Keratinocyte (primary cell): ENCODE measurements around the gene PAN2. TPM values are rescaled to one million over a fixed set of nuclear protein-coding genes. Genes with fewer than 3 reads are reported as not detected.

Source experiments
- DNase-seq: peaks from one replicate; pipeline ENCODE4 v3.0.0-alpha.2; 2011; ENCODE audit warnings: low read depth, missing footprints, low spot score
- FAIRE-seq: peaks from 2 replicates; lab custom pipeline; 2011; peaks lifted over from hg19 to GRCh38; lab: Jason Lieb, UNC
- H2AFZ ChIP-seq: 2 replicates; pipeline ENCODE4 v1.6.0; 2012; ENCODE audit warnings: low read length, control low read depth, inconsistent platforms; ENCODE audit not compliant: control insufficient read depth
- H3K27ac ChIP-seq: 2 replicates; pipeline ENCODE4 v1.5.1; 2011; ENCODE audit warnings: low read length; ENCODE audit not compliant: control insufficient read depth, insufficient read depth
- H3K27me3 ChIP-seq: 3 replicates; pipeline ENCODE4 v1.6.0; 2011; ENCODE audit warnings: low read length; ENCODE audit not compliant: control insufficient read depth, insufficient read depth; ENCODE audit errors: extremely low read depth
- H3K36me3 ChIP-seq, 2 experiments: 2 replicates in 1 of 2; 3 replicates in 1 of 2; pipeline ENCODE4 v1.5.1; 2011; ENCODE audit warnings: low read length in 2 of 2, mild to moderate bottlenecking in 1 of 2; ENCODE audit not compliant: control insufficient read depth in 2 of 2, insufficient read depth in 2 of 2; ENCODE audit errors: extremely low read depth in 1 of 2
- H3K4me1 ChIP-seq: 3 replicates; pipeline ENCODE4 v1.5.1; 2011; ENCODE audit warnings: low read length; ENCODE audit not compliant: control insufficient read depth, insufficient read depth; ENCODE audit errors: extremely low read depth
- H3K4me2 ChIP-seq: 3 replicates; pipeline ENCODE4 v1.6.0; 2011; ENCODE audit warnings: low read depth, low read length; ENCODE audit not compliant: control insufficient read depth, insufficient read depth; ENCODE audit errors: extremely low read depth
- H3K4me3 ChIP-seq, 3 experiments: fragments of 200-600 bp in 1 of 3; sonication (generic) in 1 of 3; 2 replicates in 2 of 3; 3 replicates in 1 of 3; pipeline ENCODE4 v1.5.1; 2011 to 2016; ENCODE audit warnings: low read length in 3 of 3, mild to moderate bottlenecking in 3 of 3, control low read depth in 2 of 3, inconsistent platforms in 1 of 3, low read depth in 1 of 3, mixed read lengths in 1 of 3, mixed run types in 1 of 3, moderate library complexity in 1 of 3; ENCODE audit not compliant: control insufficient read depth in 2 of 3, insufficient read depth in 2 of 3; ENCODE audit errors: extremely low read depth in 1 of 3
- H3K79me2 ChIP-seq: 2 replicates; pipeline ENCODE4 v1.6.0; 2012; ENCODE audit warnings: low read length; ENCODE audit not compliant: control insufficient read depth, insufficient read depth
- H3K9ac ChIP-seq: 3 replicates; pipeline ENCODE4 v1.6.0; 2011; ENCODE audit warnings: low read length; ENCODE audit not compliant: control insufficient read depth, insufficient read depth; ENCODE audit errors: extremely low read depth
- H3K9me1 ChIP-seq: 3 replicates; pipeline ENCODE4 v1.6.0; 2011; ENCODE audit warnings: low read length; ENCODE audit not compliant: control insufficient read depth, insufficient read depth; ENCODE audit errors: extremely low read depth
- H3K9me3 ChIP-seq: 2 replicates; pipeline ENCODE4 v1.5.1; 2012; ENCODE audit warnings: low read depth, low read length; ENCODE audit not compliant: control insufficient read depth
- H4K20me1 ChIP-seq: 3 replicates; pipeline ENCODE4 v1.6.0; 2011; ENCODE audit warnings: low read length; ENCODE audit not compliant: control insufficient read depth, insufficient read depth; ENCODE audit errors: extremely low read depth
- CTCF ChIP-seq, 3 experiments: IDR thresholded peaks in 1 of 3; conservative IDR thresholded peaks in 1 of 3; optimal IDR thresholded peaks in 1 of 3; 2 replicates in 2 of 3; 3 replicates in 1 of 3; pipeline versions ENCODE3 to v1.5.1; 2011; ENCODE audit warnings: low read length in 3 of 3, mild to moderate bottlenecking in 3 of 3, moderate library complexity in 2 of 3, control low read depth in 1 of 3, inconsistent platforms in 1 of 3; ENCODE audit not compliant: insufficient read depth in 2 of 3; ENCODE audit errors: extremely low read depth in 1 of 3
- EZH2 ChIP-seq: IDR thresholded peaks from one replicate; pipeline ENCODE4 v1.6.1; 2012; ENCODE audit warnings: inconsistent platforms, mild to moderate bottlenecking, low read length, moderate library complexity
- dilution Hi-C: fragments of 300-500 bp; cut with MboI; formaldehyde crosslinking; loops from one replicate; pipeline ENCODE4 v1.7.0; 2020; ENCODE audit warnings: low sequenced_read_pairs; ENCODE audit not compliant: extremely low pct_ligation_motif_present
- polyA plus RNA-seq, 5 experiments: library from polyadenylated mRNA; depleted of rRNA in 3 of 5; stranded (reverse) in 3 of 5; stranded (forward) in 1 of 5; unstranded in 1 of 5; fragments of >200 nt; gene quantifications; 1 replicate in 1 of 5; 2 replicates in 3 of 5; 3 replicates in 1 of 5; pipeline versions ENCODE4 v1.2.1 to v1.2.3, GENCODE V29; 2011 to 2012; ENCODE audit warnings: missing spikeins in 2 of 5, low read depth in 1 of 5, low replicate concordance in 1 of 5

Gene PAN2
- polyA plus RNA-seq, 1 donor (not counting 4 experiments of a cell fraction or from before 2014, with no cell fraction given), result 26.3 TPM

- Histone ChIP-seq H3K27me3 (no peaks in the 10 kb centered on the region), H3K9me1 (no peaks in the 10 kb centered on the region), H3K4me3 (no peak overlapping the region), H3K4me1 (peaks cover 12% of the 10 kb centered on the region), H3K27ac (no peak overlapping the region), H3K79me2 (peaks cover 5% of the 10 kb centered on the region), H4K20me1 (no peaks in the 10 kb centered on the region), H3K36me3 (peaks cover 8 to 13% of the 10 kb centered on the region in 2 experiments), H3K9ac (no peak overlapping the region), H3K9me3 (no peaks in the 10 kb centered on the region), H2AFZ (no peak overlapping the region), H3K4me2 (no peak overlapping the region)
- dilution Hi-C loops, result no loop called here
- no peak for FAIRE-seq
- TF ChIP-seq EZH2, result no peak
- no peak for TF ChIP-seq CTCF (optimal IDR thresholded peaks at IDR 0.05 in 1 of 3, IDR thresholded peaks at IDR 0.05 in 1 of 3, conservative IDR thresholded peaks at IDR 0.05 in 1 of 3; ENCODE audit: extremely low read depth in 1 of 3, insufficient read depth in 2 of 3, low read length in 3 of 3)
- no peak for DNase-seq
Observed at GRCh38 chr12:56304276-56304675, 29.5 kb downstream of the PAN2 start.

GRCh38 chr12:56300644-56301464 is 32.9 kb downstream of the PAN2 start:
- Histone ChIP-seq H3K9me1 (no peaks in the 10 kb centered on the region), H3K79me2 (peaks cover 40% of the 10 kb centered on the region), H3K27me3 (no peaks in the 10 kb centered on the region), H2AFZ (peak overlapping the region; percentile 75), H3K4me2 (peak overlapping the region; percentile 100), H3K36me3 (peaks cover 6 to 12% of the 10 kb centered on the region in 2 experiments), H4K20me1 (no peaks in the 10 kb centered on the region), H3K27ac (peak overlapping the region; percentile 88), H3K9ac (peak overlapping the region; percentile 96), H3K9me3 (no peaks in the 10 kb centered on the region), H3K4me3 (peak overlapping the region; percentile 72 to 81 (median 78)), H3K4me1 (peaks cover 21% of the 10 kb centered on the region)
- FAIRE-seq (no peak), DNase-seq (no peak)
- TF ChIP-seq CTCF (optimal IDR thresholded peaks at IDR 0.05 in 1 of 3, IDR thresholded peaks at IDR 0.05 in 1 of 3, conservative IDR thresholded peaks at IDR 0.05 in 1 of 3; ENCODE audit: extremely low read depth in 1 of 3, insufficient read depth in 2 of 3, low read length in 3 of 3) (no peak), EZH2 (no peak)
- dilution Hi-C loops, result no loop called here
